Adrenal gland (tissue), 5 donors: ENCODE results near the gene LILRA6.
A peak's percentile ranks its signal among the peaks of the same experiment; 100 is the strongest.

Experiments used
- POLR2A ChIP-seq, 2 donors: fragments of 450-650 bp; IDR thresholded peaks; one replicate each; pipeline ENCODE4 v1.6.1; 2017; ENCODE audit warnings: antibody characterized with exemption in 2 of 2, mild to moderate bottlenecking in 2 of 2, moderate library complexity in 1 of 2
- TF ChIP-seq, protein P1 (sequence below), 6 experiments: fragments of 450-650 bp in 4 of 6; fragments of 200-600 bp in 2 of 6; sonication (generic) in 1 of 6; IDR thresholded peaks; 1 replicate in 5 of 6; 2 replicates in 1 of 6; pipeline versions ENCODE4 v1.5.1 to v1.8.0; 2016 to 2021; ENCODE audit warnings: antibody characterized with exemption in 6 of 6, mild to moderate bottlenecking in 2 of 6, moderate library complexity in 1 of 6
- donor health status: DM: no; HTN: no; CAD: no.

- TF ChIP-seq, protein P1, sequence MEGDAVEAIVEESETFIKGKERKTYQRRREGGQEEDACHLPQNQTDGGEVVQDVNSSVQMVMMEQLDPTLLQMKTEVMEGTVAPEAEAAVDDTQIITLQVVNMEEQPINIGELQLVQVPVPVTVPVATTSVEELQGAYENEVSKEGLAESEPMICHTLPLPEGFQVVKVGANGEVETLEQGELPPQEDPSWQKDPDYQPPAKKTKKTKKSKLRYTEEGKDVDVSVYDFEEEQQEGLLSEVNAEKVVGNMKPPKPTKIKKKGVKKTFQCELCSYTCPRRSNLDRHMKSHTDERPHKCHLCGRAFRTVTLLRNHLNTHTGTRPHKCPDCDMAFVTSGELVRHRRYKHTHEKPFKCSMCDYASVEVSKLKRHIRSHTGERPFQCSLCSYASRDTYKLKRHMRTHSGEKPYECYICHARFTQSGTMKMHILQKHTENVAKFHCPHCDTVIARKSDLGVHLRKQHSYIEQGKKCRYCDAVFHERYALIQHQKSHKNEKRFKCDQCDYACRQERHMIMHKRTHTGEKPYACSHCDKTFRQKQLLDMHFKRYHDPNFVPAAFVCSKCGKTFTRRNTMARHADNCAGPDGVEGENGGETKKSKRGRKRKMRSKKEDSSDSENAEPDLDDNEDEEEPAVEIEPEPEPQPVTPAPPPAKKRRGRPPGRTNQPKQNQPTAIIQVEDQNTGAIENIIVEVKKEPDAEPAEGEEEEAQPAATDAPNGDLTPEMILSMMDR (IDR thresholded peaks at IDR 0.05) = peak in 3 of 6 experiments; percentile 17 to 48 (median 44)
- TF ChIP-seq POLR2A (IDR thresholded peaks at IDR 0.05) = peak; percentile 38 to 67
Measured at GRCh38 chr19:54189145-54189734, 53.4 kb downstream of the LILRA6 start, which contains the start of gene MBOAT7.
